HepG2 (cell line): ENCODE data around the gene PAK6. TPM values are rescaled to one million over a fixed set of nuclear protein-coding genes. Genes with fewer than 3 reads are reported as not detected.

Experiments
- ATAC-seq: fragments of 200-7000 bp; cut with Tn5 transposase; 3 replicates; pipeline ENCODE4 v1.9.1; 2020; ENCODE audit warnings: mild to moderate bottlenecking, moderate library complexity
- BruUV-seq: library from RNA; stranded (reverse); fragments of 400-500 nt; replicated peaks from 2 replicates; lab custom pipeline; 2021; lab: Mats Ljungman, UMichigan
- CTCF ChIA-PET: fragments of 300-600 bp; formaldehyde crosslinking; extraction: SDS; loops from one replicate; lab custom pipeline; 2021; ENCODE audit warnings: low total read pairs, inconsistent platforms, low intra/inter-chr PET ratio; lab: Yijun Ruan, JAX
- POLR2A ChIA-PET: fragments of 350-600 bp; sonication (Branson Sonifier 250); formaldehyde crosslinking; loops from one replicate; lab custom pipeline; 2020; ENCODE audit warnings: antibody characterized with exemption, inconsistent platforms; lab: Yijun Ruan, JAX
- DNase-seq: peaks from one replicate; pipeline ENCODE4 v3.0.0-alpha.2; 2015; ENCODE audit warnings: low spot score
- FAIRE-seq: peaks from 3 replicates; lab custom pipeline; 2011; peaks lifted over from hg19 to GRCh38; lab: Jason Lieb, UNC
- H2AFZ ChIP-seq: one replicate; pipeline ENCODE4 v1.6.1; 2011; ENCODE audit warnings: low read length, inconsistent platforms
- H3K27ac ChIP-seq: fragments of 300-600 bp; 3 replicates; pipeline ENCODE4 v1.8.0; 2011; ENCODE audit warnings: mixed run types, mild to moderate bottlenecking, mixed read lengths, low read length, inconsistent platforms; ENCODE audit not compliant: insufficient read depth; ENCODE audit errors: extremely low read length
- H3K27me3 ChIP-seq, 2 experiments: fragments of 200-600 bp in 1 of 2; 2 replicates in 1 of 2; 3 replicates in 1 of 2; pipeline versions ENCODE4 v1.6.0 to v1.8.0; 2011; ENCODE audit warnings: low read length in 2 of 2, mild to moderate bottlenecking in 2 of 2, moderate library complexity in 2 of 2, inconsistent platforms in 1 of 2; ENCODE audit not compliant: insufficient read depth in 2 of 2, control insufficient read depth in 1 of 2
- H3K36me3 ChIP-seq, 2 experiments: fragments of 200-600 bp in 1 of 2; replicated peaks in 1 of 2; 2 replicates in 1 of 2; 3 replicates in 1 of 2; pipeline versions ENCODE4 v1.5.1 to v1.8.0; 2011; ENCODE audit warnings: low read length in 2 of 2, inconsistent platforms in 1 of 2; ENCODE audit not compliant: insufficient read depth in 2 of 2, control insufficient read depth in 1 of 2
- H3K4me1 ChIP-seq: 2 replicates; pipeline ENCODE4 v1.5.1; 2012; ENCODE audit warnings: low read length, inconsistent platforms; ENCODE audit not compliant: insufficient read depth
- H3K4me2 ChIP-seq: 2 replicates; pipeline ENCODE4 v1.6.0; 2011; ENCODE audit warnings: low read depth, low read length, inconsistent platforms
- H3K4me3 ChIP-seq, 3 experiments: fragments of 200-600 bp in 1 of 3; sonication (generic), shearing (Covaris generic) in 1 of 3; replicated peaks in 1 of 3; 2 replicates each; pipeline ENCODE4 v1.5.1; 2011 to 2016; ENCODE audit warnings: low read length in 3 of 3, inconsistent platforms in 2 of 3, low read depth in 2 of 3, mild to moderate bottlenecking in 2 of 3, control low read depth in 1 of 3, mixed read lengths in 1 of 3; ENCODE audit not compliant: insufficient read depth in 1 of 3
- H3K79me2 ChIP-seq: one replicate; pipeline ENCODE4 v1.6.1; 2011; ENCODE audit warnings: low read length, inconsistent platforms; ENCODE audit not compliant: insufficient read depth
- H3K9ac ChIP-seq: 2 replicates; pipeline ENCODE4 v1.6.0; 2011; ENCODE audit warnings: mild to moderate bottlenecking, low read depth, low read length, inconsistent platforms; ENCODE audit not compliant: insufficient read depth
- H3K9me3 ChIP-seq: 2 replicates; pipeline ENCODE4 v1.5.1; 2012; ENCODE audit warnings: mild to moderate bottlenecking, low read length
- H4K20me1 ChIP-seq: 2 replicates; pipeline ENCODE4 v1.6.0; 2011; ENCODE audit warnings: inconsistent platforms, mild to moderate bottlenecking, low read length, moderate library complexity; ENCODE audit not compliant: insufficient read depth
- CTCF ChIP-seq: sonication (generic); formaldehyde crosslinking; IDR thresholded peaks from 2 replicates; pipeline ENCODE4 v1.5.0; 2020; ENCODE audit warnings: mild to moderate bottlenecking, missing genetic modification reagents, moderate library complexity
- FOXA3 ChIP-seq: IDR thresholded peaks from 2 replicates; pipeline ENCODE4 v1.6.1; 2016; ENCODE audit warnings: missing genetic modification reagents, missing compliant biosample characterization
- HES4 ChIP-seq: sonication (generic); formaldehyde crosslinking; IDR thresholded peaks from 2 replicates; pipeline ENCODE4 v1.9.0; 2021; ENCODE audit warnings: mild to moderate bottlenecking, missing genetic modification reagents, borderline replicate concordance
- NFATC3 ChIP-seq: sonication (generic); formaldehyde crosslinking; IDR thresholded peaks from 2 replicates; pipeline ENCODE4 v1.5.1; 2020; ENCODE audit warnings: mild to moderate bottlenecking, missing genetic modification reagents
- NFE2L1 ChIP-seq: sonication (generic); formaldehyde crosslinking; IDR thresholded peaks from 2 replicates; pipeline ENCODE4 v1.4.0; 2020; ENCODE audit warnings: missing genetic modification reagents, mild to moderate bottlenecking, borderline replicate concordance
- XRCC5 ChIP-seq: fragments of 200-400 bp; formaldehyde crosslinking; optimal IDR thresholded peaks from 2 replicates; pipeline ENCODE3; 2017; ENCODE audit warnings: mild to moderate bottlenecking, low read length
- ZFX ChIP-seq: sonication (generic); formaldehyde crosslinking; IDR thresholded peaks from 2 replicates; pipeline ENCODE4 v1.4.0; 2020; ENCODE audit warnings: mild to moderate bottlenecking, low read depth, missing genetic modification reagents, moderate library complexity
- ZNF160 ChIP-seq: sonication (generic); formaldehyde crosslinking; IDR thresholded peaks from 2 replicates; pipeline ENCODE4 v1.8.0; 2022; ENCODE audit warnings: mild to moderate bottlenecking, inconsistent platforms, missing genetic modification reagents
- WGBS: methylation state at CpG from one replicate; pipeline ENCODE4 v1.1.6; 2017; ENCODE audit warnings: low lambda C conversion rate; 5-methylcytosine and 5-hydroxymethylcytosine counted together
- in situ Hi-C: cut with HindIII; loops from 2 replicates; pipeline ENCODE4 v1.10.0; 2017; ENCODE audit warnings: low pct_unique_long_range_greater_than_20kb; ENCODE audit not compliant: extremely low pct_ligation_motif_present
- intact Hi-C: fragments of 100-400 bp; cut with micrococcal nuclease; formaldehyde crosslinking; loops from one replicate; pipeline ENCODE4 v1.10.0; 2022; ENCODE audit not compliant: unreplicated experiment
- polyA plus RNA-seq, 8 experiments: library from polyadenylated mRNA; depleted of rRNA in 3 of 8; stranded (reverse) in 7 of 8; unstranded in 1 of 8; fragments of >200 nt; fragmentation: Illumina TruSeq in 4 of 8; extraction: Trizol in 4 of 8; gene quantifications; 2 replicates each; pipeline versions ENCODE4 v1.2.1 to v1.2.3, GENCODE V29; 2011 to 2016; ENCODE audit warnings: low read depth in 4 of 8, missing spikeins in 1 of 8, mixed read lengths in 1 of 8; ENCODE audit not compliant: insufficient read depth in 1 of 8
- total RNA-seq, 5 experiments: library from RNA; depleted of rRNA; stranded (reverse); fragments of >200 nt; fragmentation: Illumina TruSeq; extraction: Trizol; gene quantifications; 2 replicates each; pipeline ENCODE4 v1.2.3, GENCODE V29; 2016; ENCODE audit warnings: low read depth in 1 of 5

PAK6 gene
- total and polyA plus RNA-seq, 2 of the 13 experiments (the other 11 are each of a cell fraction or from before 2014, with no cell fraction given): 0.07 TPM; not detected in 1

- Histone ChIP-seq H3K4me1 (peaks cover 20% of the 10 kb centered on the region), H3K9ac (no peak overlapping the region), H4K20me1 (no peaks in the 10 kb centered on the region), H3K4me2 (peak overlapping the region; percentile 13; the same call in 1 of the 2 replicates), H3K4me3 (no peak overlapping the region), H3K27ac (no peak overlapping the region), H3K79me2 (no peaks in the 10 kb centered on the region), H3K9me3 (no peaks in the 10 kb centered on the region), H3K27me3 (peaks cover 4 to 52% of the 10 kb centered on the region in 2 experiments; a peak in 4 of 5 replicates), H3K36me3 (no peaks in the 10 kb centered on the region), H2AFZ (no peak overlapping the region)
- POLR2A ChIA-PET: no interaction called here
- peak; percentile 18 for ATAC-seq
- intact Hi-C loops: no loop called here
- no TSS peak for BruUV-seq
- TF ChIP-seq NFATC3 (CRISPR knock-in tag) (no peak), HES4 (CRISPR knock-in tag) (no peak), ZFX (CRISPR knock-in tag) (0 out of 2 replicates have a peak, but pooled peaks have one; percentile 19)
- in situ Hi-C loops: no loop called here
- no peak for FAIRE-seq
- CTCF ChIA-PET: no interaction called here
- no peak for DNase-seq
- 45% methylated on average over 9 of the region's 17 CpGs for WGBS
These were observed 17.9 kb downstream of the PAK6 start for GRCh38 chr15:40256638-40257235.

GRCh38 chr15:40257656-40258450 is 19.0 kb downstream of the PAK6 start:
- Histone ChIP-seq H4K20me1 (no peaks in the 10 kb centered on the region), H3K27ac (no peak overlapping the region), H3K4me3 (no peak overlapping the region), H3K79me2 (no peaks in the 10 kb centered on the region), H3K9ac (no peak overlapping the region), H3K9me3 (no peaks in the 10 kb centered on the region), H3K36me3 (no peaks in the 10 kb centered on the region), H3K4me1 (peaks cover 20% of the 10 kb centered on the region), H3K4me2 (no peak overlapping the region), H3K27me3 (peaks cover 3 to 46% of the 10 kb centered on the region in 2 experiments; a peak in 4 of 5 replicates), H2AFZ (no peak overlapping the region)
- TF ChIP-seq XRCC5: peak; percentile 10
- TF ChIP-seq NFE2L1: no peak
- TF ChIP-seq FOXA3 (CRISPR knock-in tag): no peak
- TF ChIP-seq ZNF160: no peak
- no peak for TF ChIP-seq CTCF (CRISPR knock-in tag)
- no TSS peak for BruUV-seq
- ATAC-seq: no peak
- intact Hi-C loops (no loop called here), in situ Hi-C loops (no loop called here)
- FAIRE-seq: no peak
- DNase-seq: no peak
- 39% methylated on average over 7 of the region's 9 CpGs for WGBS
- POLR2A ChIA-PET: no interaction called here
- CTCF ChIA-PET: no interaction called here
